RWPE2 (cell line): Measurements from ENCODE around the gene STX18.

Experiments used
- ATAC-seq: fragments of 200-7000 bp; cut with Tn5 transposase; 3 replicates; pipeline ENCODE4 v1.9.1; 2021; ENCODE audit warnings: low read depth
- DNase-seq: peaks from one replicate; pipeline ENCODE4 v3.0.0-alpha.2; 2020; ENCODE audit warnings: low spot score
- H3K27ac ChIP-seq: fragments of 450-650 bp; 2 replicates; pipeline ENCODE4 v1.5.1; 2017; ENCODE audit warnings: mild to moderate bottlenecking; ENCODE audit not compliant: poor library complexity, severe bottlenecking
- H3K27me3 ChIP-seq: fragments of 250-450 bp; sonication (Bioruptor Pico); 2 replicates; pipeline ENCODE4 v1.5.1; 2021; ENCODE audit warnings: mild to moderate bottlenecking, moderate library complexity; ENCODE audit not compliant: insufficient read depth, poor library complexity, severe bottlenecking
- H3K36me3 ChIP-seq: fragments of 250-450 bp; sonication (Bioruptor Pico); 2 replicates; pipeline ENCODE4 v1.5.1; 2020; ENCODE audit warnings: low read depth, mild to moderate bottlenecking, moderate library complexity
- H3K4me1 ChIP-seq: fragments of 250-450 bp; sonication (Bioruptor Pico); 2 replicates; pipeline ENCODE4 v1.5.1; 2021; ENCODE audit warnings: mild to moderate bottlenecking, moderate library complexity; ENCODE audit not compliant: insufficient read depth, poor library complexity, severe bottlenecking
- H3K4me3 ChIP-seq: fragments of 250-450 bp; sonication (Bioruptor Pico); 2 replicates; pipeline ENCODE4 v1.5.1; 2021; ENCODE audit warnings: mild to moderate bottlenecking, moderate library complexity; ENCODE audit not compliant: severe bottlenecking
- H3K9me3 ChIP-seq: fragments of 250-450 bp; sonication (Bioruptor Pico); 2 replicates; pipeline ENCODE4 v1.5.1; 2021; ENCODE audit warnings: mild to moderate bottlenecking, moderate library complexity; ENCODE audit not compliant: severe bottlenecking
- CTCF ChIP-seq: fragments of 450-650 bp; IDR thresholded peaks from one replicate; pipeline ENCODE4 v1.5.1; 2017; ENCODE audit warnings: mild to moderate bottlenecking, moderate library complexity; ENCODE audit not compliant: poor library complexity, severe bottlenecking

STX18 gene

GRCh38 chr4:4534515-4535145, 7.2 kb downstream of the STX18 start:
- TF ChIP-seq CTCF: no peak
- Histone ChIP-seq H3K27me3 (no peaks in the 10 kb centered on the region), H3K36me3 (no peaks in the 10 kb centered on the region), H3K4me3 (no peak overlapping the region), H3K4me1 (no peaks in the 10 kb centered on the region), H3K27ac (no peak overlapping the region), H3K9me3 (no peaks in the 10 kb centered on the region)
- no peak for DNase-seq
- no peak for ATAC-seq

- H3K9me3 ChIP-seq: no peaks in the 10 kb centered on the region
- TF ChIP-seq CTCF: no peak
These were observed 8.2 kb downstream of the STX18 start for GRCh38 chr4:4533461-4534169.

GRCh38 chr4:4532371-4533154, 9.3 kb downstream of the STX18 start:
- no peaks in the 10 kb centered on the region for H3K4me1 ChIP-seq
- DNase-seq: no peak
- no peaks in the 10 kb centered on the region for H3K27me3 ChIP-seq
- no peaks in the 10 kb centered on the region for H3K36me3 ChIP-seq
- H3K4me3 ChIP-seq: no peak overlapping the region
- ATAC-seq: no peak
- TF ChIP-seq CTCF: no peak
- H3K9me3 ChIP-seq: no peaks in the 10 kb centered on the region
- H3K27ac ChIP-seq: no peak overlapping the region

More at GRCh38 chr4:4533461-4534169, 8.2 kb downstream of the STX18 start:
- ATAC-seq (no peak), DNase-seq (no peak)
- H3K27ac ChIP-seq: no peak overlapping the region
- H3K36me3 ChIP-seq: no peaks in the 10 kb centered on the region
- H3K4me3 ChIP-seq: no peak overlapping the region
- H3K4me1 ChIP-seq: no peaks in the 10 kb centered on the region
- H3K27me3 ChIP-seq: no peaks in the 10 kb centered on the region

- no peak overlapping the region for H3K27ac ChIP-seq
- H3K36me3 ChIP-seq: peaks cover 5% of the 10 kb centered on the region; the same call in 1 of the 2 replicates
- no peak for TF ChIP-seq CTCF
- DNase-seq (no peak), ATAC-seq (no peak)
- no peaks in the 10 kb centered on the region for H3K9me3 ChIP-seq
- no peak overlapping the region for H3K4me3 ChIP-seq
- no peaks in the 10 kb centered on the region for H3K27me3 ChIP-seq
- no peaks in the 10 kb centered on the region for H3K4me1 ChIP-seq
These were observed 12.5 kb downstream of the STX18 start for GRCh38 chr4:4529392-4529791.
